DMS53 treated with DMSO at 0.1 percent for 48 hours (cell line): ENCODE data around the gene LACTB.
"Not testable (repeated sequence)": the region's sequence is repeated elsewhere in the genome, so short reads cannot be mapped to it uniquely, and the experiment has no call there.

ENCODE experiments used
- DNase-seq: peaks from one replicate; lab custom pipeline; 2025; ENCODE audit not compliant: unreplicated experiment; lab: John Stamatoyannopoulos, UW

LACTB gene

DNA sequence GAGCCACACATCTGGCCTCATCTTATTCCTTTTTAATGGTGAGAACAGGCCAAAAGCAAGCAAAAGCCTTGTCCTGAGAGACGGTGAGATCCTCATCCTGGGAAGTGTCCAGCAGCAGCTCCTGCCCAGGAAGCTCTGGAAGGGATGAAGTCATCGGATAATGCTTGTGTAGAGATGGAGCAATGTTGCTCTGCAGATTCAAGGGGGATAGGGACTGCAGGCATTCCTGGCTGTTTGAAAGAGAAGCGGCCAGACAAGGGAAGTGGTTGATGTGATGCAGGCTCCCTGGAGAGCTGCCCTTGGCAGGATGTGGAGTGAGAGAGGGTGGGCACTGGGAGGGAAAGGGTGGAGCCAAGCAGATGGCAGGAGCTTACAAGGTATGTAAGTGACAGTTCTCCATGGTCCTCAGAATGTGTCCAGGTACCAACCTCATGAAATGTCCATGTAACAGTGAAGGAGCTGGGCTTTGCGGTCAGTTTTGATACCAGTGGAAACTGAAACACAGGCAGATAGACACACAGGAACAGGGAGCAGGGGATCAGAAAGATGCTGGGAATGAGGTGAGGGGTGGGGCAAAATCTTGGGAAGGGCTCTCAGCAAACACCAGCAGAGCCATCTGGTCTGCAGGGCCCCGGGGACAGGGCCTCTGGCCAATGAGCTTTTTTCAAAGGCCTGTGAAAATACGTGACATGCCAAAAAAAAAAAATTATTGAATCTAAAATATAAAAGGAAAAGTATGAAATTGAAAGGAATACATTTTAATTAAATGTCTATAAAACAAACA, 32.2 kb upstream of the LACTB start:
- no peak for DNase-seq

DNA sequence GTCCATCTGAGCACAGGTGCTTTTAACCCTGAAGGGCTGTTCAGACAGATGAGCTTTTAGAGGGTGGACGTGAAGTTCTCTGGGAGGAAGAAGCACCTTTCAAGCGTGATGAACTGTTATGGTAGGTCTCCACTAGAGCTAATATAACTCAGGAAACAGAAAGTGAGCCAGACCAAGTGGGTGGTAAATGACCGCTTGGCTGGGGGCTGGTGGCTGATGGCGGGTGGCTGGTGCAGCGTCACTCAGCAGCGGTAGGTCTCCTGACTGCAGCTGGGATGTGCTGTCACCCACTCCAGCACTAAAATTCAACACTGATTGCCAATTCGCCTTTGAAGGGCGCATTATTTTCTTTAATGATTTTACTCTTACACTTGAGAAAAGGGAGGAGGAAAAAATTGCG, 31.2 kb upstream of the LACTB start:
- DNase-seq, result no peak

DNA sequence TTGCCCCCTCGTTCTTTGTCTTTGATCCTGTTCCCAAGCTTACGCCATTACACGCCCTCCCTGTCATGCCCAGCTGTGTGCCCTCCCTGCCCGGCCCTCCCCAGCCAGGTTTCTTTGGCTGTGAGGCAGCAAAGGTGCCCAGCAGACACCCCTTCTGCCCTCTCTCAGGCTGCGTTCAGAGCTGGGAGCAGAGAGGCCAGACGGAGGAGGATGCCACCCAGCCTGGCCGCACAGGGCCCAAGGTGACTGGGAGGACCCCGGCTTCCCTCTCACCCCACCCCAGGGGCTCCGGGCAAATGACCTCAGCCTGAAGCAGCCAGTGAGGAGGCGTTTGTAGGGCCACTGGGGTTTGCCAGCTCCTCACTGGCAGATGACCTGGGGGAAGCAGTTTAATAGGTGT, 30.8 kb upstream of the LACTB start:
- DNase-seq, result no peak

DNA sequence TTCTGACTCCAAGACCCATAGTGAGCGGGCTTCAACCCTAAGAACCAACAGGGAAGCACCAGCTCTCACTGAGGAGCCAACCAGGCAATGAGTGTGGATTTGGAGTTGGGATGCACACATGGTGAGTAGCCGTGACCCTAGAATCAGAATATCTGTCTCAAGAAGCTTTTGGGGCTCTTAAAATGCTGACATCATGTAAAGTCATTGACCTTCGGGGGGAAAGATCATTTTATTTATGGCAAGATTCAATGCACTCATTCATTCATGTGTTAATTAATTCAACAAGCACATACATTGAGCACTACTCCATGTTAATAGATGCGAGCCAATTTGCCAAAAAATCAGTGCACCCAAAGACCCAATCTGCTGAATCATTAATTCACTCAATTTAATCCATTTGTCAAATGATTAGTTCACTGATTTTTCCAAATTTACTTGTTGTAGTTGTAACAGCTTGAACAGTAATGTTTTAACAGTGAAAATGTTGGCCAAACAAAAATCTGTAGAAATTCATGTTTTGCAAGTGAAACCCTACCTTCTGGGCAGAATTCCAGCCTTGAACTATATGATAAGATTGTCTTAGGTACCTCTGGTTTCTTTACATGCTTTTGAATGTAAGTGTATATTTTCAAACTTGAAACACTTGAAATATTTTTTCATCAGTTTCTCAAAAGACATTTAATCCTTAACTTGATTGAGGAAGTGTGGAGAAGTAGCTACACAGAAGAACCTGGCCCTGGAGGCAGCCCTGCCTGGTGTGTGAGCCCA, 29.8 kb upstream of the LACTB start:
- DNase-seq, result no peak

DNA sequence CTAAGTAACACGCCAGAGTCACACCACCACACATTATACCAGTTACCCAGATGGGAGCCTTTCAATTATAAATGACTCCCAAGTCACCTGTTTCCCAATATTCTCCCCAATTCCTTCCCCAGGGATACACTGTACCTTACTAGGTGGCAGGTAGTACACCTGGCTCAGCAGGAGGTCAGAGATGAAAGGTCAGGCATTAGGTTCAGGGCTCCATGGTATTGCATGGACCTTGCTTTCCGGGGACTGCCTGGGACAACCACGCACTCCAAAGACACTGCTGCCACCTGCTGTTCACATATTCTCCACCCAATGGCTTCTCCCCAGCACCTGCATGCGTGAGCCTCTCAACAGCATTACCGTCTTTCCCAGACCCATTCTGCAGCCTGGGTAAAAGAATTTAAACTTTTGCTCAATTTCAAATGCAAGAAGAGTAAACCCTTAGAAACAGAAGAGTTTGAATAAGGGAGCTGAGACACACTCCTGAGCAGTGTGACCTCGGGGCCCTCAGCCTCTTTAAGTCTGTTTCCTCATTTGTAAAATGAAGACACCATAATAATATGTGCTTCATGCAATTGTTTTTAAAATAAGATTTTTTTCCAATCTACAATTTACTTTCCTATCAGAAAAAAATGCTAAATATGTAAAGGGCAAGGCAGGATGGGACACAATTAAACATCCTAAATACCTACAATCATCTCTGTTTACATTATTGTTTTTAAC, 28.0 kb upstream of the LACTB start:
- peak; percentile 55 for DNase-seq

DNA sequence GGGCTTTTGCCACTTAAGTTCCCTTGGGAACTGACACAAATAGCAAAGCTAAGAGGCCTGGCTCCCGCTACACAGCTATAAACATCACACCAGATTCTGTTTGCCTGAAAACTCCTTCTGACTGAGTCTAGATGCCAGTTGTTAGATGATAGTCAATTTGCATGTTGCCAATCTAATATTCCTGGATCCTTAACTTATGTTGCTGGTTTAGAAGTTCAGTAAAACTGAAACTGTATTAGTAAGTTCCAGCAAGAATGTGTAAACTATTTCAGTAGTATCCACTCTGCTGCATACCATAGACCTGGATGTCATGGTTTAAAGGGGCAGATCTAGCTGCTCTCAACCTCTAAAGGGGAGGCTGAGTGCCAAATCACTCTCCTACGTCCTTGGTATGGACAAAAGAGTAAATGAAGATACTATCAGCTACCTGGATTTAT, 27.1 kb upstream of the LACTB start:
- no peak for DNase-seq

DNA sequence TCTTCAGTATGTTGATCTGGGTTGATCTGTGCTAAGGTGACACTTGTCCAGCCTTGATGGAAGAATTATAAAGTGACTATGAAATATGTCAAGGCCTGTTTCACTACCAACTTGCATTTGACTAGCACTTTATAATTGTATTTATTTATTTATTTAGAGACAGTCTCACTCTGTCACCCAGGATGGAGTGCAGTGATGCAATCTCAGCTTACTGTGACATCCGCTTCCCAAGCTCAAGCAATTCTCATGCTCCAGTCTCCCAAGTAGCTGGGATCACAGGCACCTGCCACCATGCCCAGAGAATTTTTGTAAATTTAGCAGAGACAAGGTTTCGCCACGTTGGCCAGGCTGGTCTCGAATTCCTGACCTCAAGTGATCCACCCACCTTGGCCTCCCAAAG, 25.5 kb upstream of the LACTB start:
- DNase-seq, result no peak

DNA sequence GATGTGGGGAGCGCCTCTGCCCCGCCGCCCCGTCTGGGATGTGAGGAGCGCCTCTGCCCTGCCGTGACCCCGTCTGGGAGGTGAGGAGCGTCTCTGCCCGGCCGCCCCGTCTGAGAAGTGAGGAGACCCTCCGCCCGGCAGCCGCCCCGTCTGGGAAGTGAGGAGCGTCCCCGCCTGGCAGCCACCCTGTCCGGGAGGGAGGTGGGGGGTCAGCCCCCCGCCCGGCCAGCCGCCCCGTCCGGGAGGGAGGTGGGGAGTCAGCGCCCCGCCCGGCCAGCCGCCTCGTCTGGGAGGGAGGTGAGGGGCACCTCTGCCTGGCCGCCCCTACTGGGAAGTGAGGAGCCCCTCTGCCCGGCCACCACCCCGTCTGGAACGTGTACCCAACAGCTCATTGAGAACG, 22.8 kb upstream of the LACTB start:
- not testable (repeated sequence) for DNase-seq

DNA sequence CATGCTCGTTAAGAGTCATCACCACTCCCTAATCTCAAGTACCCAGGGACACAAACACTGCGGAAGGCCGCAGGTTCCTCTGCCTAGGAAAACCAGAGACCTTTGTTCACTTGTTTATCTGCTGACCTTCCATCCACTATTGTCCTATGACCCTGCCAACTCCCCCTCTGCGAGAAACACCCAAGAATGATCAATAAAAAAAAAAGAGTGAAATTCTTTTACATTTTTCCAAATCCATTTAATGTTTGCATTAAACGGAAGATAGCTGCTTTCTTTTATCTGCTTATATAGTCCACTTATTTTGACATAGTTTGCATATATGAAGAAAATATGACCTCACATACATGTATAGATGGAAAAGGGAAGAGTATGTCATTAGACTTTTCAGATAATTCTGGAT, 22.1 kb upstream of the LACTB start:
- not testable (repeated sequence) for DNase-seq

DNA sequence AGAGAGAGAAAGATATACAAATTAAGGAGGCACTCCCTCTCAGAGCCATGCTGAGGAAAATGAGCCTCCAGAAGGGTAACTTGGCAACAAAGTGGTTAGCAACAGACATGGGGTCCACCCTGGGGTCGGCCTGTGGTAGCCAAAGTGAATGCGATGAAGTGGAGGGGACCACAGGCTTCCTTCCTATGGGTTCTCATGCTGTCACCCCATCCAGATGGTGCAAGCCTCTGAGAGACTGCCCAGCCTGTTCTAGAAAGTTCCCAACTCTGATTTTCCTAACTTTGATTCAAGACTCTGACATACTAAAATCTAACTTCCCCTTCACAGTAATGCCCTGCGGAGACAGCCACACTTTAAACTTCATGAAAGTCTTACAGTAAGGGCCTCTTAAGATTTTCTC, 18.2 kb upstream of the LACTB start:
- DNase-seq, result no peak

DNA sequence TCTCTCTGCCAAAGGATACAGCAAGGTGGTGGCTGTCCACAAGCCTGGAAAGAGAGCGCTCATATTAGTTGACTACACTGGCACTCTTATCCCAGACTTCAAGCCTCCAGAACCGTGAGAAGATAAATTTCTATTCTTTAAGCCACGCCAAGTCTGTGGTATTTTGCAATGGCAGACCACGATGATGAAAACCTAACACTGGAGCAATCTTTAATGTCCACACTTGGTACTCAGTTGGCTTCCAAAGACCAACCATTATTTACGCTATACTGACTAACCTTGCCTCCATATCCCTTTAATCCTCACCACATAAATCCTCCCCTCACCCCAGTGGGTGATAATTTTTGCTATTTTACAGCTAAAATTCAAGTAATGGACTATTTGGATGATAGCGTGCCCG, 16.9 kb upstream of the LACTB start:
- no peak for DNase-seq

DNA sequence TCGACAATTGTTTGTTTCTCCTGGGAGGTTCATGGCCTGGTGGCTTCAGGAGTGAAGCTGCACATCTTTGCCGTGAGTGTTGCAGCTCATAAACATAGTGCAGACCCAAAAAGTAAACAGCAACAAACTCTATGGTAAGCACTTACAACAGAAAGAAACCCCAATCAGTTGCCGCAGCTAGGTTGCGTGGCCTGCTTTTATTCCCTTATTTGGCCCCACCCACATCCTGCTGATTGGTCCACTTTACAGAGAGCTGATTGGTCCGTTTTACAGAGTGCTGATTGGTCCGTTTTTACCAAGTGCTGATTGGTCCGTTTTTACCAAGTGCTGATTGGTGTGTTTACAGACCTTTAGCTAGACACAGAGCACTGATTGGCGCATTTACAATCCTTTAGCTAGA, 16.3 kb upstream of the LACTB start:
- not testable (repeated sequence) for DNase-seq

DNA sequence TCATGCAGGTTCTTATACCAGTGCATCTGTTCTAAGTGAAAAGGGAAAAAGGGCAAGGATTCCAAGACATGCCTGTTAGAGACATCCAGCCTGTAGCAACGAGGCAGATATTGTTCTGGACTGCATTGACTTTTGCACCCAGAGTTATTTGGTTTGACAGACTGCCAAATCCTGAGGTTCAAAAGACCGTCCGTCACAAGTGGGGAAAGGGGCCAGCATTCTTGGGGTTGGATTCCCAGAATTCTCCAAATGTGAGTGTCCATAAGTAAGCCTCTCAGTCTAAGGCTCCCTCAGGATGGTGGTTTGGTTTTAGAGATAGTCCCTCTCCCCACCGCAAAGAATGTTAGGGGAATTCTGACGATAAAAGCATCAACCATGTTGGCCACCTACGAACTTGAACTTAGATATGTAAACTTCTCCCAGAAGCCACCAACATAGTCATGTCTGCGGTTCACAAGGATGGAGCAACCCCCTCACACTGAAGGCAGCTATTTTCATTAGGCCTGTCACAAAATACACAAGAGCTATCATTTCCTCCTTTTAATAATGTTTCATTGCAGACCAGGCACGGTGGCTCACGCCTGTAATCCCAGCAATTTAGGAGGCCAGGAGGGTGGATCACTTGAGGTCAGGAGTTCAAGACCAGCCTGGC, 13.6 kb upstream of the LACTB start:
- no peak for DNase-seq

DNA sequence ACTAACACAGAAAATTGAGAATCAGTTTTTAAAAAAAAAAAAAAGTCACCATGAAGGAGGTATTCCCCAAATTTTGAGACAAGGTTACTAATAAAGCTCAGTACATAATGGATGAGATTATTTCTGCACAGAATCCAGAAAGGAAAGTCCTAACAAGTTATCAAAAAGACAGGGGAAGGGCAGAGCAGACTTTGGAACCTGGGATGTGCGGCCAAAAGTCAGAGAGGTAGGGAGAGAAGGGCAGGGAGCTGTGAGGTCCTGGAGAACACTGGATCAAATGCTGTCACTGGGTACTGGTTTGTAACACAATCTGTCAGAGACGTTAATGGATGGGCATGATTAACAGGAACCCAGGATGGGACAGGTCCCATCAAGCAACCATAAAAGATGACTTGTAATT, 12.2 kb upstream of the LACTB start:
- no peak for DNase-seq

DNA sequence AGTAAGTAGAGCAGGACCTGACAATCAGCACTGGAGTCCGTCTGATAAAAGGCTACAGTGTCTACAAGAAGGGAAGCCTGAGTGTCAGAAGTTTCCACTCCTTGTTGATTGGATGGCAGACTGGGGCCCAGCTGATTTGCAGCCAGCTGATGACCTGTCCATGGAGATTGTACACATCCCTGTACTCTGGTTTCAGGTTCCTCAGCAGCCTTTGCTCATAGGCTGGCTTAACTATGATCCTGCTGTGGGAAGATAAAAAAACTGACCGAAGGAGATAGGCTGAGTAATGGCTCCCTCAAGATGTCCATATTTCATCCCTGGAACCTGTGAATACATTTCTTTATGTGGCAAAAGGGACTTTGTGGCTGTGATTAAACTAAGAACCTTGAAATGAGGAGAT, 11.7 kb upstream of the LACTB start:
- no peak for DNase-seq

DNA sequence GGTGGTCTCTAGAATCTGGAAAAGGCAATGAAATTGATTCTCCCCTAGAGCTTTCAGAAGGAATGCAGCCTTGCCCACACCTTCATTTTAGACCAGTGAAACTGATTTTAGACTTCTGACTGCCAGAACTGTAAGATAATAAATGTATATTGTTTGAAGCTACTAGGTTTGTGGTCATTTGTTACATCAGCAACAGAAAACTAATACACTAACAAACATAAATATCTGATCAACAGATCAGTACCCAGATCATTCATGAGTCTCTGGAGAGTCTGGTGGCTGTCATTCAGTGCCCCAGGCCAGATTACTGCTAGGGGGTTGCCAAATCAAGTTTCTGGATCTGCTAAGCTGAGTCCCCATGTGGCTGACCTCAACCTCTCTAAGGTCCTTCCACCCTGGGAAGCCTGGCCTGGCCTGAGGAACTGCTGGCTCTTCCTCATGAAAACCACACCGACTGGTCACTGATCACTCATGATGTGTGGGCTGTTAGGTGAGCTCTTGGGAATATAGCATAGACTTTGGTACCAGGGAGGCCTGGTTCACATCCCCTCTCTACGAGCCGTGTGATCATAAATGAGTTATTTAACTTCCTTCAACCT, 11.1 kb upstream of the LACTB start:
- DNase-seq, result no peak

DNA sequence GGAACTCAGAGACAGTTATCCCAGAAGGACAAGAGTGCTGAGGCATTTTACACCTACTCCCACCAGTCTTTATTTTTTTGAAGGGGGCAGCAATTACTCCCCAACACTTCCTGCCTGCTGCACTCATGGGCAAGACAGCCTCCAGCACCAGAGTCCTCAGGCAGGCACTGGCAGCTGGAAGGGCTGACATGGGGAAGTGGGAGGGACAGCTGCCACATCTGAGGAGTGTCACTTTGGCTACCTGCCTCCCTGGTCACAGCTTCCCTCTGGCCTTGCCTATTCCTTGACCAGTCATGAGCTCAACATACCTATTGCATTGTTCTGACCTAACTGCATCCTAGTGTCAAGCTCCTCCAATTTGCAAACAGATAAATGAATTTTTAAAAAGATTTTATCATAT, 10.2 kb upstream of the LACTB start:
- no peak for DNase-seq

DNA sequence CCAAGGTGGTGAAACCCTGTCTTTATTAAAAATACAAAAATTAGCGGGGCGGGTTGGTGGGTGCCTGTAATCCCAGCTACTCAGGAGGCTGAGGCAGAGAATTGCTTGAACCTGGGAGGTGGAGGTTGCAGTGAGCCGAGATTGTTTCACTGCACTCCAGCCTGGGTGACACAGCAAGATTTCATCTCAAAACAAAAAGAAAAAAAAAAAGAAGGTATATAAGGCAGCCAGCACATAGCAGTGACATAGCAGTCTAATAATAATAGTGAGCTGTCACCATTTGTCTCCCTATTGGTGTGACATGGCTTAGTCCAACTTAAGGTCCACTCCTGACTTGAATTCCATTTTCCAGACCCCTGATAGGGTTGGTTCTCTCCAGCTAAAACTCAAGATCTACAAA, 8.8 kb upstream of the LACTB start:
- no peak for DNase-seq

DNA sequence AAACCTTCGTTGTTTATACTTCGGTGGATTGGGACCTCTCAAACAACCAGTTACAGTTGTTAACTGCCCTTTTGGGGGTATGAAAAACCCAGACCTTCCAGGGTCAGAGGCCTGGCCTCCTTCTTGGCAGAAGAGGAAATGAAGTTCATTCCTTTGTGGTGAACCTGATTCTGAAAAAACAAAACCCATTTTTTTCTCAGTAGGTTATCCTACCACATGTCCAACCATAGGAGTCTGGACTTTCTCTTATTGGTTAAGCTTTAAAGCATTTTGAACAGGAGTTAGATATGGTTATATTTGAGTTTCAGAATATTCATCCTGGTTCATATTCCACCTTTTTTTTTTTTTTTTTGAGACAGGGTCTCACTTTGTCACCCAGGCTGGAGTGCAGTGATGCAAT, 7.2 kb upstream of the LACTB start:
- DNase-seq, result no peak

DNA sequence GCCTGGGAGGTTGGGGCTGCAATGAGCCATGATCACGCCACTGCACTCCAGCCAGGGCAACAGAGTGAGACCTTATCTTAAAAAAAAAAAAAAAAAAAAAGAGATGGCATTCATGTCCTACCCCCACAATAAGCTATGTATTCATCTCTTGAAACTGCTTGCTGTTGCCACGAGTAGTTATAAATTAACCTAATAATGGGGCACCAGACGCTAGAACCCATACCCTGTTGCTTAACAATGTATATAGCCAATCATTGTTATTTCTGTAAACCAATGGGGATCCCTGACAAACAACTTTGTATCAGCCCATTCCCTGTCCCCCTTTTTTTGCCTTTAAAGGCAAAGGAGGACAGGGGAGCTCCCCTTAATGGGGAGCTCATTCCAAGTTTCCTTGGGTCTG, 2.8 kb upstream of the LACTB start:
- no peak for DNase-seq
